ENCODE data around the gene TAAR2.

Gene TAAR2

DNA sequence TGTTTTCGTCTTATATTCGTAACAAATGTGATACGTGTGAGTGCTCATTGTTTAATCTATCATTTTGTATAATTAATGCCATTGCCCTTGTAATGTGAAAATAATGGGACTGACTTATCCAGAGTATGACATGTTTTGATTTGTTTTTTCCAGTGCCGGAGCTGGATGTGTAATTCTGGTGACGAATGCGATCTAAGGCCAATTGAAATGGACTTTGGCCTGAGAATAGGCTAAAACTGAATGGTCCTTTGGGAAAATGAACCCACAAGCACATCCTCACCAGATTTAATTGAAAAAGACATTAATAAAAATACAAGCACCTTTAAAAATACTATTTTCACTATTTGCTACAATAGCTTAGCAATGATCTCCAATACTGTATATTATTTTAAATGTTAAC lies 27.9 kb downstream of the TAAR2 start:
- TF ChIP-seq EZH2phosphoT487 (conservative IDR thresholded peaks at IDR 0.05; ENCODE audit: low read length) (no peak), CTCF (IDR thresholded peaks at IDR 0.05; ENCODE audit: insufficient read depth, low read length, poor library complexity, severe bottlenecking) (no peak)
- no peak overlapping the region for H2AFZ ChIP-seq (ENCODE audit: low read depth, low read length, severe bottlenecking)

GRCh38 chr6:132592855-132593254 lies 31.2 kb downstream of the TAAR2 start:
- Histone ChIP-seq H3K9ac (ENCODE audit: low read length) (no peak overlapping the region), H4K20me1 (ENCODE audit: low read depth, low read length) (no peaks in the 10 kb centered on the region), H3K79me2 (ENCODE audit: insufficient read depth, low read length) (no peaks in the 10 kb centered on the region), H3K4me2 (ENCODE audit: low read depth, low read length, poor library complexity, severe bottlenecking) (no peak overlapping the region), H2AFZ (ENCODE audit: low read depth, low read length, severe bottlenecking) (no peak overlapping the region), H3F3A (ENCODE audit: insufficient read depth) (no peaks in the 10 kb centered on the region), H3K9me3 (ENCODE audit: insufficient read depth, low read length) (no peaks in the 10 kb centered on the region), H3K36me3 (ENCODE audit: low read length) (no peaks in the 10 kb centered on the region), H3K4me3 (ENCODE audit: insufficient read depth, low read length, poor library complexity, severe bottlenecking) (no peak overlapping the region), H3K9me2 (replicated peaks; ENCODE audit: insufficient read depth, low read length) (no peaks in the 10 kb centered on the region), H3K27ac (ENCODE audit: low read depth, low read length) (no peak overlapping the region), H3K27me3 (ENCODE audit: low read length) (no peaks in the 10 kb centered on the region)
- TF ChIP-seq EZH2phosphoT487 (conservative IDR thresholded peaks at IDR 0.05; ENCODE audit: low read length): no peak

More for the DNA sequence above, 27.9 kb downstream of the TAAR2 start:
- Histone ChIP-seq H3K9me2 (replicated peaks; ENCODE audit: insufficient read depth, low read length) (no peaks in the 10 kb centered on the region), H3K4me2 (ENCODE audit: low read depth, low read length, poor library complexity, severe bottlenecking) (no peak overlapping the region), H3K4me3 (ENCODE audit: insufficient read depth, low read length, poor library complexity, severe bottlenecking) (no peak overlapping the region), H3K79me2 (ENCODE audit: insufficient read depth, low read length) (no peaks in the 10 kb centered on the region), H3K27ac (ENCODE audit: low read depth, low read length) (no peak overlapping the region), H3K36me3 (ENCODE audit: low read length) (no peaks in the 10 kb centered on the region), H3K9ac (ENCODE audit: low read length) (no peak overlapping the region), H4K20me1 (ENCODE audit: low read depth, low read length) (no peaks in the 10 kb centered on the region), H3F3A (ENCODE audit: insufficient read depth) (no peaks in the 10 kb centered on the region), H3K9me3 (ENCODE audit: insufficient read depth, low read length) (no peaks in the 10 kb centered on the region), H3K27me3 (ENCODE audit: low read length) (no peaks in the 10 kb centered on the region)

- no peaks in the 10 kb centered on the region for H4K20me1 ChIP-seq (ENCODE audit: low read depth, low read length)
- no peak overlapping the region for H3K27ac ChIP-seq (ENCODE audit: low read depth, low read length)
- H3K27me3 ChIP-seq (ENCODE audit: low read length): no peaks in the 10 kb centered on the region
- H3K9me3 ChIP-seq (ENCODE audit: insufficient read depth, low read length): no peaks in the 10 kb centered on the region
- no peaks in the 10 kb centered on the region for H3K9me2 ChIP-seq (replicated peaks; ENCODE audit: insufficient read depth, low read length)
- no peaks in the 10 kb centered on the region for H3K36me3 ChIP-seq (ENCODE audit: low read length)
- TF ChIP-seq EZH2phosphoT487 (conservative IDR thresholded peaks at IDR 0.05; ENCODE audit: low read length): no peak
- no peak for TF ChIP-seq CTCF (IDR thresholded peaks at IDR 0.05; ENCODE audit: insufficient read depth, low read length, poor library complexity, severe bottlenecking)
- no peaks in the 10 kb centered on the region for H3K79me2 ChIP-seq (ENCODE audit: insufficient read depth, low read length)
- no peak overlapping the region for H3K4me3 ChIP-seq (ENCODE audit: insufficient read depth, low read length, poor library complexity, severe bottlenecking)
- no peak overlapping the region for H3K9ac ChIP-seq (ENCODE audit: low read length)
- H3F3A ChIP-seq (ENCODE audit: insufficient read depth): no peaks in the 10 kb centered on the region
- no peak overlapping the region for H2AFZ ChIP-seq (ENCODE audit: low read depth, low read length, severe bottlenecking)
- no peak overlapping the region for H3K4me2 ChIP-seq (ENCODE audit: low read depth, low read length, poor library complexity, severe bottlenecking)
Observed at GRCh38 chr6:132590362-132590761, 33.7 kb downstream of the TAAR2 start.

GRCh38 chr6:132589454-132589853 lies 34.6 kb downstream of the TAAR2 start, which contains the start of gene TAAR5:
TSS of gene TAAR5 (minus strand) at chr6:132589741. CDS start at chr6:132589686, 55 bp downstream.
- H3K36me3 ChIP-seq (ENCODE audit: low read length): no peaks in the 10 kb centered on the region
- no peak within 1 kb of the TSS for H3K9ac ChIP-seq (ENCODE audit: low read length)
- no peaks in the 10 kb centered on the region for H3F3A ChIP-seq (ENCODE audit: insufficient read depth)
- no peak within 1 kb of the TSS for H3K4me3 ChIP-seq (ENCODE audit: insufficient read depth, low read length, poor library complexity, severe bottlenecking)
- TF ChIP-seq CTCF (IDR thresholded peaks at IDR 0.05; ENCODE audit: insufficient read depth, low read length, poor library complexity, severe bottlenecking) (no peak), EZH2phosphoT487 (conservative IDR thresholded peaks at IDR 0.05; ENCODE audit: low read length) (no peak)
- no peaks in the 10 kb centered on the region for H4K20me1 ChIP-seq (ENCODE audit: low read depth, low read length)
- no peaks in the 10 kb centered on the region for H3K79me2 ChIP-seq (ENCODE audit: insufficient read depth, low read length)
- no peak within 1 kb of the TSS for H3K27ac ChIP-seq (ENCODE audit: low read depth, low read length)
- H3K27me3 ChIP-seq (ENCODE audit: low read length): no peaks in the 10 kb centered on the region
- H3K4me2 ChIP-seq (ENCODE audit: low read depth, low read length, poor library complexity, severe bottlenecking): no peak within 1 kb of the TSS
- H3K9me3 ChIP-seq (ENCODE audit: insufficient read depth, low read length): no peaks in the 10 kb centered on the region
- H2AFZ ChIP-seq (ENCODE audit: low read depth, low read length, severe bottlenecking): no peak within 1 kb of the TSS
- no peaks in the 10 kb centered on the region for H3K9me2 ChIP-seq (replicated peaks; ENCODE audit: insufficient read depth, low read length)
